Islet of Langerhans (tissue), 1 donor: ENCODE measurements around the gene CST4.
"Not testable (repeated sequence)": the region's sequence is repeated elsewhere in the genome, so short reads cannot be mapped to it uniquely, and the experiment has no call there.

Source experiments
- FAIRE-seq: peaks from one replicate; lab custom pipeline; 2011; peaks lifted over from hg19 to GRCh38; lab: Jason Lieb, UNC

Gene CST4

DNA sequence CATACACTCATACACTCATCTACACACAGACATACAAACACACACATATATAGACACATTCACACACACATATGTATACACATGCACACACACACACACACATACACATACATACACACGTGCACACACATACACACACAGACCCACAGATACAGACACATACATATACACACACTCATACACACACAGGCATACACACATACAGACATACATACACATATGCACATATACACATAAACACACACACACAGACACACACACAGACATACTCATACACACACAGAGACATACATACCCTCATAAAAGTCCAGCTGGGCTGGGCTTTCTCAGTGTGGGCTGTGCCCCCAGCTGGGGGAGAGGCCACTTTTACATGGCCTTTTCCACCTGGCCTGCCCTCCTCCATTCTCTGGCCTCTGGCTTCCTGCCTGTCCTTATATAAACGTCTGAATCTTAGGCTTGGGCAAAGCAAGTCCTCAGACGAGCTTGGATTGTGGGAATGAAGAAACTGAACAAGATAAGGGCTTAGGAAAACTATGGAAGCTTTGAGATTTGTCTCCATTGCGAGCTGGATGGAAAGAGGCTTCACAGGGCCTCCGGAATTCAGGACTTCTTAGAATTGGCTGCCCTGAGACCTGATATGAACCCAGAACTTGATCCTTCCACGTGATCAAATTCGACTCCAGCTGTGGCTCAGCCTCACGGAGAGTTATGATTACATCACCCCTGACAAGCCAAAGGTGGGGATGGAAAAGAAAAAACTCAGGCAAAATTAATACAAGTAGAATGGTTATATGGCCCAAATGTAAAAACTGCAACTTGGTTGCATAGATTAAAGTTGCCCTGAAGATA is 28.6 kb downstream of the CST4 start:
- no peak for FAIRE-seq

DNA sequence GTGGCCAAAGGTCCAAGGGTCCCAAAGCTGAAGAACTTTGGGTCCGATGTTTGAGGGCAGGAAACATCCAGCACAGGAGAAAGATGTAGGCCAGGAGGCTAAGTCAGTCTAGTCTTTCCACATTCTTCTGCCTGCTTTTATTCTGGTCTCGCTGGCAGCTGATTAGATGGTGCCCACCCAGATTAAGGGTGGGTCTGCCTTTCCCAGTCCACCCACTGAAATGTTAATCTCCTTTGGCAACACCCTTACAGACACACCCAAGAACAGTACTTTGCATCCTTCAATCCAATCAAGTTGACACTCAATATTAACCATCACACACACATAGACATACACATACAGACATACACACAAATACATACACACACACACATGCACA is 29.2 kb downstream of the CST4 start:
- FAIRE-seq: not testable (repeated sequence)

DNA sequence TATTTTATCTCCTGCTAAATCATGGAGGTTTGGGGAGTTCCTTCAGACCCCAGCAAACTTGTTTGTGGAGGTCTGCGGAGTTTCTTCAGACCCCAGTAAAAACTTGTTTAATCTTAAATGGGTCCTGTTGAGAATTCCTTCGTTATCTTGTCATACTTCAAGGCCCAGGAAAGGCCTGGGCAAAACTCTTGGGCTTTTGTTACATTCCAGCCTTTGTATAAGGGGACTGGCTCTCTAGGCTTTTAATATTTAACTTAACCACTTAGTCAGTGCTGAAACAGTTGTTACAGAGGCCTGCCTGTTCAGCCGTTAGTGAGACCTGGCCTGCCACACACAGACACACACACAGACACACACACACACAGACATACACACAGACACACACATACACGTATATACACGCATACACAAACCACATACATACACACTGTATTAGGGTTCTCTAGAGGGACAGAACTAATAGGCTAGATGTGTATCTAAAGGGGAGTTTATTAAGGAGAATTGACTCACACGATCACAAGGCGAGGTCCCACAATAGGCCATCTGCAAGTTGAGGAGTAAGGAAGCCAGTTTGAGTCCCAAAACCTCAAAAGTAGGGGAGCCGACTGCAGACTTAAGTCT is 29.7 kb downstream of the CST4 start:
- FAIRE-seq: no peak

DNA sequence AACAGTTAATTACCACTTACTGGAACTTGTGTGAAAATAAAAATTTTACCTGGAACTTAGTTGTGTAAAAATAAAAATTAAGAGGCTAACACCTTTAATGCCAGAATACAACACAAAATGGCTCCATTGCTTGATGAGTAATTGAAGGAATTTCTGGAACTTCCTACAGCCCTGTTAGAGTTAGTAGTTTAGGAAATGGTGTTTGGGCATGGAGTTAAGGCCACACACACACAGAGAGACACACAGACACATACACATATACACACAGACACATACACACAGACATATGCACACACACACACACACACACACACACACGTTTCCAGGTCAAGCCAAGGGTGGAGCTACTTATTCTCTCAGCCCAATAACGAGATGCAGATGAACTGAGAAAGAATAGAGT is 30.5 kb downstream of the CST4 start:
- no peak for FAIRE-seq

- FAIRE-seq: no peak
Observed at GRCh38 chr20:23657202-23657601, 31.6 kb downstream of the CST4 start.

DNA sequence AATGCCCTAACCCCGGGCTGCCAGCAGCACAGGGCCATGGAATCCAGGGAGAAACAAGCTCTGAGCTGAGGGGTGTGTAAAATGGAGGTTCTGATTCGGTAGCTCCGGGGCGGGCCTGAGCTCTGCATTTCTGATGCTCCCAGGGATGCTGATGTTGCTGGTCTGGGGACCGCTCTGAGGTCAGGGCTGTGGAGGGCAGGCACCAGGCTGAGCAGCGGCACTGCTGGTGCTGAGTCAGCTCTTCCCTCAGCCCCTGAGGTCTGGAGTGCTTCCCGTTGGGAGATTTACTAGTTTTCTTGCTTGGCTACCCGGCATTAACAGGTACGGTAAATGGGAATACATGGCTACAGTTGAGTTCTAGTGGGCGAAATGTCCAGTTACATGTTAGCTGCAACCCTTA is 32.5 kb downstream of the CST4 start:
- no peak for FAIRE-seq

DNA sequence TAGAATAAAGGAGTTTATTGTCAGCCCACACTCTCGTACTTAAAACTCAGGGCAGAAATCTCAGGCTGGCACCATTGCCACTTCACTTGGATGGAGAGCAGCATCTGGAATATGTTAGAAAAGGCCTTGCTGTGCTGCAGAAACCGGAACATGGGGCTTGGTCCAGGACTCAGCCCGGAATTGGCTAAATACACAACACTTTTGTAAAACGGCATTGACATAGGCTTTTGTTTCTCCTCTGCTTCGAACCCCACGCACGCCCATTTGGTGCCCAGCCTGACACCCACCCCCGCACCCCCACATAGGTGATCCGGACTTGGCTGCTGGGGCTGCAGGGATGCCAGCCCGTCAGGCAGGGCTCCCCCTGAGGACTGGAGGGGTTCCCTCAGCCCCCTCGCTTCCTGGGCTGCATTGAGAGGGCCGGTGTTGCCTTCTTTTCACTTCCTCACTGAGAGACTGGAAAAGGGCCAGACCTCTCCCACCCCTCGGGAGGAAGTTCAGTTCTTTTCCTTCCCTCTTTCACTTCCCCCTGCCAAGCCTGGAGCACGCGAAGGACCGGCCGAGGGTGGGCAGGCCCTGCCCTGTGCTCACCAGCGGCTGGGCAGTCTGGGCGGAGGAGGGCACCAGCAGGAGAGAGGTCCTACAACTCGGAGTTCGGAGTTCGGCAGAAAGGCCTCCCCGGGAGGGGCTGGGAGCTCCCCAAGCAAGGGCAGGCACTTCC is 33.2 kb downstream of the CST4 start:
- FAIRE-seq: no peak

- no peak for FAIRE-seq
Observed at GRCh38 chr20:23654717-23655116, 34.1 kb downstream of the CST4 start.

DNA sequence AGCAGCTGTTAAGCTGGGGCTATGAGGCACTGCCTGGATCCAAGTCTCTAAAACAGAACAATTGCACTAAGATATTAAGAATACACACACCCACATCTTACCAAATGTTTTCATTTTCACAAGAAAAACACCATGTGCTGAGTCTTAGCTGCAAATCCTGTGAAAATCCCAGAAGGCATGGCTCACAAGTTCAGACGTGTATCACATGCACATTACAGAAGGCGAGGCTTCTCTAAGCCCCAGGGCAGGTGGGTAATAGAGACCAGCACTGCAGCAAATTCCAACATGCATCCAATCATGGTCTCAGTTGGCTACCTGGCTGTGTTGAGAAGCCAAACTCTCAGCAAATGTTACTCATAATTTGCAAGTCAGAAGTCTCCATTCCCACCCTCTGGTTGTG is 34.8 kb downstream of the CST4 start:
- FAIRE-seq: no peak

- no peak for FAIRE-seq
Observed at GRCh38 chr20:23653400-23653938, 35.4 kb downstream of the CST4 start.

DNA sequence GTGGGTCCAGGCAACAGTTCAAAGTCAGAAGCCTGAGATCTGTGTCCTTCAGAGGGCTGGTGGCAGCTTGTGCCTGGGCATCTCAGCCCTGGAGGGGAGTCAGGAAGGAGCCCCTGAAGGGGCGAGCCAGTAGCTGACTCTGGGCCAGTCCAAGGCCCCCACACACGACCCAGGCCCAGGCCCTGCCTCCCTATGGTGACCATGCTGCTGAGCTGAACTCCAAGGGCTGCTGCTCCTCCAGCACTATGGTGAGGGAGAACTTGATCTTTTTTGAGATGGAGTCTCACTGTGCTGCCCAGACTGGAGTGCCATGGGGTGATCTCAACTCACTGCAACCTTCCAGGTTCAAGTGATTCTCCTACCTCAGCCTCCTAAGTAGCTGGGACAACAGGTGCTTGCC is 35.9 kb downstream of the CST4 start:
- no peak for FAIRE-seq

DNA sequence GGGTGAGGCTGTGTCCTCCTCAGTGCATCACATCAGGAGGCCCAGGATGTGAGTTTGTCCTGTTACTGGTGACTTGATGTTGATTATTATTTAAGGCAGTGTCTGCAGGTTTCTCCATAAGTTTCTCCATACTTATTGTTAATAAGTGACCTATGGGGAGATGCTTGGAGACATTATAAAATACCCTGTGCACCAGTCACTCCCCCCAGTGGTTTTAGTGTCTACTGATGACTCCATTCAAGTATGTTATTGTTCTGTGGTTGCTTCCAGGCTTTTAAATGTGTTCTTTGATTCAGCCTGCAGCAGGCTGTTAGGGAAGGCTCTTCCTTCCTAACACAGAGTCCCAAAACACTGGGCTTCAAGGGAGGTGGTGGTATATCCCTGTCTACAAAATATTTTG is 36.5 kb downstream of the CST4 start:
- FAIRE-seq: no peak

GRCh38 chr20:23651117-23651516 is 37.7 kb downstream of the CST4 start:
- no peak for FAIRE-seq

- FAIRE-seq: no peak
Observed at GRCh38 chr20:23649830-23650417, 38.9 kb downstream of the CST4 start.

GRCh38 chr20:23649242-23649641 is 39.6 kb downstream of the CST4 start:
- FAIRE-seq: no peak

- no peak for FAIRE-seq
Observed at GRCh38 chr20:23647346-23647745, 41.5 kb downstream of the CST4 start.

GRCh38 chr20:23646106-23646873 is 42.5 kb downstream of the CST4 start:
- no peak for FAIRE-seq

GRCh38 chr20:23645575-23645974 is 43.3 kb downstream of the CST4 start:
- FAIRE-seq: no peak

DNA sequence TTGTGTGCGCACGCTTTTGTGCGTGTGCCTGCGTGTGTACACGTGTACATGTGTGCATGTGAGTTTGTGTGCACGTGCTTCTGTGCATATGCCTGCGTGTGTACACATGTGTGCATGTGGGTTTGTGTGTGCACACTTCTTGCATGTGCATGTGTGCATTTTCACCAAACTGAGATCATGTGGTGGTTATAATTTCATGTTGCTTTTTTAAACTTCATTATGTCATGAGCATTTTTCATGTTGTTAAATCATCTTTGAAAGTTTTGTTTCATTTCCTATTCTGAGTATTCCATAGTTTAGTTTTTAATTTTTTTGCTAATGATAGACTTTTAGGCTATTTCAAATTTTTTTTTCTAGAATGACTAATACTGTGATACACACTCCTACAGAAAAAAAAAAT is 44.7 kb downstream of the CST4 start:
- FAIRE-seq: no peak

GRCh38 chr20:23643659-23644058 is 45.2 kb downstream of the CST4 start:
- no peak for FAIRE-seq

GRCh38 chr20:23641936-23642751 is 46.7 kb downstream of the CST4 start:
- no peak for FAIRE-seq
